CD1c-positive myeloid dendritic cell (primary cell): Measurements from ENCODE around the gene GSPT1.
"Not testable (repeated sequence)": the region's sequence is repeated elsewhere in the genome, so short reads cannot be mapped to it uniquely, and the experiment has no call there.

Experiments
- DNase-seq: peaks from one replicate; pipeline ENCODE4 v3.0.0-alpha.2; 2016; ENCODE audit errors: extremely low spot score

The GSPT1 gene

DNA sequence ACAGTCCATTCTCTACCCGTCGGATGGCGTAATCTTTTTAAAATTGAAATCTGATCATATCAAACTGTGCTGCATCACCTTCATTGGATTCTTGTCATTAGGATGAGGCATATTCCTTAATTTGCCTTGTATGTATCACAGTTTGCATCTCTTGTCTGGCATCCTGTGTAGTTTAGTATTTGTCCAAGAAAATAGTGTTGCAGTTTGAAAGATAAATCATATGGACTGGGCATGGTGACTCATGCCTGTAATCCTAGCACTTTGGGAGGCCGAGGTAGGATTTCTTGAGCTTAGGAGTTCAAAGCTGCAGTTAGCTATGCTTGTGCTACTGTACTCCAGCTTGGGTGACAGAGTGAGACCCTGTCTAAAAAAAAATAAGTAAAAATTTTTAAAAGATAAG, 58.6 kb downstream of the GSPT1 start:
- DNase-seq = no peak

DNA sequence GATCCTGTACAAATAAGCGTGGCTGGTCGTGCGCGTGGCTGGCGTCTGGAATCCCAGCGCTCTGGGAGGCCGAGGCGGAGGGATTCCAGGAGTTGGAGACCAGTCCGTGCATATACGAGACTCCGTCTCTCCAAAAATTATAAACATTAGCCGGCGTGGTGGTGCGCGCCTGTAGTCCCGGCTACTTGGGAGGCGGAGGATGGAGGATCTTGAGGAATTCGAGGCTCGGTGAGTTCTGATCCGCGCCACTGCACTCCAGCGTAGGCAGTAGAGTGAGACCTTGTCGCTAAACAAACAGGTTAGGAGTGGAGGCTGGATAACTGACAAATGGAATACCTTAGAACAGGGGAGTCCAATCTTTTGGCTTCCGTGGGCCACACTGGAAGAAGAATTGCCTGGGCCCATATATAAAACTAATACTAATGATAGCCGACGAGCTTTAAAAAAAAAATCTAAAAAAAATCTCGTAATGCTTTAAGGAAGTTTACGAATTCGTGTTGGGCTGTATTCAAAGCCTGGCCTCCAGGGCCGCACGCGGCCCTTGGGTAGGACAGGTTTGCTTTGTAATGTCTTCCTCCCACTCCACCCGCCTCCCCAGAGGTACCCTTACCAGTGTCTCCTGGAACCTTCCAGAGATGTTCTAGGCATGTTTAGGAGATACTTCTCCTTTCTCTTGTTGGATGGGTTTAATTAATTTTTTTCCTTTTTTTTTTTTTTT, 63.5 kb downstream of the GSPT1 start:
- peak; percentile 34 for DNase-seq

GRCh38 chr16:11851294-11852091, 64.3 kb downstream of the GSPT1 start, which contains the start of gene RSL1D1:
Gene RSL1D1, minus strand, starts transcription at chr16:11851542. Its CDS starts 30 bp downstream, at chr16:11851512.
- peak; percentile 98 for DNase-seq

- peak; percentile 29 for DNase-seq
Observed at GRCh38 chr16:11848842-11849241, 66.9 kb downstream of the GSPT1 start.

DNA sequence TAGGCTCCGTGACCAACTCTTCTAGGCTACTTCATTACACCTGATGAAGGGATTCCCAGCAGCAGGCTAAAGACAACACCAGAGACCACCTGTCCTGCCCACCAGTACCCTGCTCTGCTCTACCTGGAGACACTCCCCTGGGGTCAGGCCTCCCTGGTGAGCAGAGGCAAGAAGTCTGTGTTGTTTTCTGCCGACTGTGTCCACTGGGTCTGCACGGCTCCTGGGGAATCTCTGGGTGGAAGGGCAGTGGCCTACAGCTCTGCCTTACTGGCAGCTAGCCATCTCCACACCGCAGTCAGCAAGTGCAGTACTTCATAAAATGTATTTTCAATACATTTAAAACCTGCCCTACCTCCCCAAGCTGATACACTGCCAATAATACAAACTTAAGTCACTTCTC, 71.3 kb downstream of the GSPT1 start:
- no peak for DNase-seq

DNA sequence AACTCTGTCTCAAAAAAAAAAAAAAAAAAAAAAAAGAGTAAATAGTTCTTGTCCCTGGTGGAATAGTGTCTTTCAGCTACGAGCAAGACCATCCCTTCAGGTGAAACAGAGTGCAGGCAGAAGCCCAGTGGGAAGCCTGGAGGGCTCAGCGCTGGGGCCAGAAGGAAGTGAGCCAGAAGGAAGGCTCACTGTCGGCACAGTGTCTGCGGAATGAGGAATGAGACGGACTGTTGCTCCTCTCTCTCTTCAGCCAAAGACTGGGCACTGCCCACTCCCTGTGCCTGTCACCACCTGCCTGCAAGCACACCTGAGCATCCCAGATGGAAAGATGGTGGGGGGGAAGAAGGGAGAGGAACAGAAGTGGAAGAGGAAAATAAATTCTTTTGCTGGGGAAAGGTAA, 71.9 kb downstream of the GSPT1 start:
- no peak for DNase-seq

DNA sequence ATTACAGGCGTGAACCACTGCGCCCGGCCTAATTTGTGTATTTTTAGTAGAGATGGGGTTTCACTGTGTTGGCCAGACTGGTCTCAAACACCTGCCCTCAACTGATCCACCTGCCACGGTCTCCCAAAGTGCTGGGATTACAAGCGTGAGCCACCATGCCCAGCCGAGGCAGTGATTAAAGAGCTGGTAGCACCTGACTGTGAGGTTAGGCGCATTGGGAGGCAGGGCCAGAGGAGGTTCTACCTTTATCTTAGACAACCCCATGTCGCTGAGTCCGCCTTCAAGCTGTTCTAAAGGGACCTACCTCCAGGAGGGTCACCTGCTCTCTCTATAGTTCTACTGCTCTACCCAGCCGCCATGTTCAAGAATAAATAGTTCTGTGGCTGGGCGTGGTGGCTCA, 72.5 kb downstream of the GSPT1 start:
- no peak for DNase-seq

DNA sequence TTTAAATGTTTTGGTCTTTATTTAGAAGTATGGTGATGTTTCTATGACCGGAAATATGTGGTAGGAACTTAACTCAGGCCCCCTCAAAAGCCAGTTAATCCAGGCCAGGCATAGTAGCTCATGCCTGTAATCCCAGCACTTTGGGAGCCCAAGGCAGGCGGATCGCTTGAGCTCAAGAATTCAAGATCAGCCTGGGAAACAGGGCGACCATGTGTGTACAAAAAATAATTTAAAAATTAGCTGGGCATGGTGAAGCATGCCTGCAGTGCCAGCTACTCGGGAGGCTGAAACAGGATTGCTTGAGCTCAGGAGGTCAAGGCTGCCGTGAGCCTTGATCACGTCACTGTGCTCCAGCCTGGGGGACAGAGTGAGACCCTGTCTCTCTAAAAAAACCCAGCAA, 74.7 kb downstream of the GSPT1 start:
- no peak for DNase-seq

GRCh38 chr16:11836650-11837244, 79.0 kb downstream of the GSPT1 start:
- no peak for DNase-seq

DNA sequence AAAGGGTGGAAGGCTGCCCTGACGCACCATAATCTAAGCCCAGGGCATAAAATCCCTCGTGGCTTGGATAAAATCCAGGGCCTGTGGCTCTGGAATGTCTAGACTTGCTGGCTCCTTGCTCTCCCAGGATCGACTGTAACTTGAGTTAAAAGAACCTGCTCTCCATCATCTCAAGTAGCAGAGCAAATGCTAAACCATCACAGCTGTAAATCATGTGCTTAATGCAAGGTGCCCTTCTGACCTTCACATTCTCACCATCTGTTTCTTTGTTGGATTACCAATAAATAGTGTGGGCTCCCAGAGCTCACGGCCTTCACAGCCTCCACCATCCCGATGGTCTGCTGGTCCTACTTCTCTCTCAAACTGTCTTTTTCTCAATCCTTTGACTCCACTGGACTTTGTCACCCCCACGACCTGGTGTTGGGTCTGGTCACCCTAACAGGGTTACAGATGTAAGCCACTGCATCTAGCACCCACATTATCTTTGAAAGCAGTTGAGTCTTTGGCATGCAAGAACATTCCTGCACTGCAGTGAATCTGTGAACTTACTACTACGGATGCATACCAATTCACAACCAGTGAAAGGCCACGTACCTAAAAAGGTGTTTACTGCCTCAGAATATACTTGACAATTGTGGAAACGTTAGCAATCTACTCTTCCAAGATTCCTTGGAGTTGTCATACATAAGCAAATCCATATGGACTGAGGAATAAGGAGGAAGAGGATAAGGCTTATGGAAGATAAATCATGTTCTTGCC, 79.7 kb downstream of the GSPT1 start:
- no peak for DNase-seq

DNA sequence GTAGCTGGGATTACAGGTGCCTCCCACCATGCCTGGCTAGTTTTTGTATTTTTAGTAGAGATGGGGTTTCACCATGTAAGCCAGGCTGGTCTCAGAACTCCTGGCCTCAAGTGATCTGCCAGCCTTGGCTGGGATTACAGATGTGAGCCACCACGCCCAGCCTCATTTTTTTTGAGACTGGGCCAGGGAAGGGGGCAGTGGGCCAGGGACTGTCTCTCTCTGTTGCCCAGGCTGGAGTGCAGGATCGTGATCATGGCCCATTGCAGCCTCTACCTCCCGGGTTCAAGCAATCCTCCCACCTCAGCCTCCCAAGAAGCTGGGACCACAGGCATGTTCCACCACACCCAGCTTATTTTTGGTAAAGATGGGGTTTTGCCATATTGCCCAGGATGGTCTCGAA, 80.4 kb downstream of the GSPT1 start:
- DNase-seq = no peak

DNA sequence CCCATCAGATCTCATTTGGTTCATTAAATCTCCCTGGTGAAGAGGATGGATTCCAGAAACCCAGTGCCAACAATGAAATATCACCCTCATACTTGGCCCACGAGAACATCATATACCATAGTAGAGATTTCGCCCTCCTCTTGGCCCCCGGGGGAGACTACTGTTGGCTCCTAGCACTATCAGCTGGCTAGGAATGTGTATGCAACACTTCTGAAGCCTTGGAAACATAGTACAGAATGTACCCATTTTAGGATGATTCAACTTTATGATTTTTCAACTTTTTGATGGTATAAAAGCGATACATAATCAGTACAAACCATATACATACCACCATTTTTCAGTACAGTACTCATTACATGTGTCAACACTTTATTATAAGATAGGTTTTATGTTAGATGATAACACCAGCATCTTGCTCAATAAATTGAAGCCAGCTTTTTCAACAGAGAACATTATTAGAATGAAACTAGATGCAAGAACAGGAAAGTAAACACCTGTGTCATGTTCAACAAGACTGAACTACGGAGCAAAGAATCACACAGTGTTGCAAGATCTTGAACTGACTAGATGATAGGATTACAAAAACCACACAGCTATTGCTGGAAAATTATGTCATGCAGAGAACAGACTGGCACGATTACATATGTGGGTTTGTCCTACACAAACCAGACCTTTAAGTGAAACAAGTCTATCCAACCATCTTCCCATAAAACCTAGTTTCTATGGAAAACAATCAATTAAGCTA, 81.6 kb downstream of the GSPT1 start:
- DNase-seq = peak; percentile 25

DNA sequence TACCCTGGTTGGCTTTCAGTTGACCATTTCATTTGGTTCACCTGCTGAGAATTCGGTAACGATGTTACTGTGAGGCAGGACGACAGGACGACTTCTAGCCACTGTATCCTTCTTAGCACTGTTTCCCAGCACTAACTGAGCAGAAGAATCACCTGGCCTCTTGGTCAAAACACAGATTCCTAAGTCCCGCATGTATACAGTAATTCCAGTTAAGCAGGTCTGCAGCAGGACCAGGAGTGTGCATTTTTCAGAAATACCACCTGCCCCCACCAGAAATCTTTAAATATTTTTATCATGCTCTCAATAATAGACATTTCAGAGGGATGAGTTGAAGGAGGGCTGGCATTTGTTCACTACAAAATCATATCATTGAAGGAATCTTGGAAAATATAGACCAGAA, 87.1 kb downstream of the GSPT1 start:
- DNase-seq = no peak

- DNase-seq = not testable (repeated sequence)
Observed at GRCh38 chr16:11825520-11826165, 90.1 kb downstream of the GSPT1 start.

- DNase-seq = peak; percentile 73
Observed at GRCh38 chr16:11824362-11824761, 91.4 kb downstream of the GSPT1 start.

GRCh38 chr16:11823645-11824044, 92.1 kb downstream of the GSPT1 start:
- DNase-seq = not testable (repeated sequence)

DNA sequence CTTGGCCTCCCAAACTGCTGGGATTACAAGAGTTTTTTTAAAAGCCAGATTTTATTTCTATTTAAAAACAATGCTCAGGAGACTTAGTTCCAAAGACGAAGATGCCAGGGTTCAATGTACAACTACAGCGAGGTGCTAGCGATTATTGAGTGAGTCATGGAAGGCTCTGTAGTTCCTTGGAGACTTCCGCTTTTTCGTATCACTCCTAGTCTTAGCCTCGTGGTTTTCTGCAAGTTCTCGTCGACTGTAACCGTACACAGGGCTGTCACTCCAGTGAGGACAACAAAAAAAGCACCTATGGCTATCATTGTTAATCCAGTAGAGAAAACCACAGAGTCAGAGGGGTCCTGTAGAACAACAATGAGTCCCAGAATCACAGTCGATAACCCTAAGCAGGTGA, 96.0 kb downstream of the GSPT1 start:
- DNase-seq = peak; percentile 77

- DNase-seq = not testable (repeated sequence)
Observed at GRCh38 chr16:11818970-11819369, 96.8 kb downstream of the GSPT1 start.
